Superior temporal gyrus (tissue), 1 donor: ENCODE measurements around the gene TMEM92.
"Not testable (repeated sequence)": the region's sequence is repeated elsewhere in the genome, so short reads cannot be mapped to it uniquely, and the experiment has no call there.

Experiments used
- DNase-seq: peaks from one replicate; pipeline ENCODE4 v3.0.0-alpha.2; 2016; ENCODE audit errors: extremely low spot score

The TMEM92 gene

GRCh38 chr17:50276588-50277356 is 2.5 kb downstream of the TMEM92 start:
- DNase-seq = no peak

DNA sequence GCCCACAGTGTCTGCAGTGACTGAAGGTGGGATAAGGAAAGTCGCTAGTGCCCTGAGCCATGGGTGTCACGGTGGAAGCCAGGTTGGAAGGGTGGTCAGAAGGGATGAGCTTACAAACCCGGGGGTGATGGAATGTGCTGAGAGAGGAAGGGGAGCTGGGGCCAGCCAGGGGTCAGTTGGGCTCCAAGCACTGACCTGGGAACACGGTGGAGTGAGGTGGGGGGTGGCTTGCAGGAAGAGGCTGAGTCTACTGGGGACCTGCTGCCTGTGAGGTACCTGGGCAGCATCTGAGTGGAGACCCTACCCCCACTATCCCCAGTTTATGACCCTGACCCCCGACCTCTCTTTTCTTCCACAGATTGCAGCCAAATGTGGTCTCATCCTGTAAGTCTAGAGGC is 3.1 kb downstream of the TMEM92 start:
- DNase-seq = no peak

DNA sequence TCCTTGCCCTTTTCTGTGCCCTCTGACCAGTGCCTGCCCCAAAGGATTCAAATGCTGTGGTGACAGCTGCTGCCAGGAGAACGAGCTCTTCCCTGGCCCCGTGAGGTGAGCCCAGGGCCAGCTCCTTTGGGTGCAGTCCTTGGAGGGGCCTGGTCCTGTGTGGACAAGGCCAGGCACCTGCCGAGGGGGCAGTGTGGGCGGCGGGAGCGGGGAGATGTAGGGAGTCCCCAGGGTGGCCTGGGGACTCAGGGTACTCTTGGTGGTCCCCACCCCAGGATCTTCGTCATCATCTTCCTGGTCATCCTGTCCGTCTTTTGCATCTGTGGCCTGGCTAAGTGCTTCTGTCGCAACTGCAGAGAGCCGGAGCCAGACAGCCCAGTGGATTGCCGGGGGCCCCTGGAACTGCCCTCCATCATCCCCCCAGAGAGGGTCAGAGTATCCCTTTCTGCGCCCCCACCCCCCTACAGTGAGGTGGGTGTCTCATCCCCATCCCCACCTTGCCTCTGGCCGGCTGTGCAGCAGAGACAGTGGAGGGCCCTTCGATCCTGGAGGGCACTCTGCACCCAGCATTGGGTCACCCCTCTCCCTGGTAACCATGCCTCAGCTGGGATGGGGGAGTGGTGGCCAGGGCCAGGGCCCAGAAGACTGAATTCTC is 4.4 kb downstream of the TMEM92 start:
- no peak for DNase-seq

DNA sequence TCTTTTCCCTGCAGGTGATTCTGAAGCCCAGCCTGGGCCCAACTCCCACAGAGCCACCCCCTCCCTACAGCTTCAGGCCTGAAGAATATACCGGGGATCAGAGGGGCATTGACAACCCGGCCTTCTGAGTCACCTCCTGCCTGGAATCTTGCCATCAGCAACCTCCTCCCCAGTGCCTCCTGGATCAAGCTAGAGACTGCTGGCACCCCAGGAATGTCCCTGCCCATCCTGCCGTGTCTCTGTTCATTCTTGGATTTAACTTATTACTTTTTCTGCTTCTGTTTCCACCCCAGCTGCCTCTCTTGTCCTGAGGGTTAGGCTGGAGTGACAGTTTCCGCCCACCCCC is 4.9 kb downstream of the TMEM92 start:
- no peak for DNase-seq

DNA sequence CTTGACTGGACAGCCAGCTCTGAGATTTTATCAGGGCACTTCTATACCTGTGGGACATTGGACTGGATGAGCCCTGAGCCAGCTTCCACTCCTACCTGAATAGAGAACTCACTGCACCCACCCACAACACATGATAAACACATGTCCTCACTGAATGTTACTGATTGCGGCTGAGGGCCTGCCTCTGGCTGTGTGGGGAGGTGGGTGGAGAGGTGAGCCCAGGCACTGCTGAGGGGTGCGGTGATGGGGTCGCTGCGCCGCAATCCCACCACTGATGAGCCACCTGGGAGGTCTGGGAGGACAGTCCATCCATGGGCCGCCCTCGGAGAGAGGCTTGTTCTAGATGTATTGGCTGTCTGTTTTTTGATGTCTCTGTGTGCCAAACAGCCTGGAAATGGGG is 5.4 kb downstream of the TMEM92 start:
- DNase-seq = no peak

DNA sequence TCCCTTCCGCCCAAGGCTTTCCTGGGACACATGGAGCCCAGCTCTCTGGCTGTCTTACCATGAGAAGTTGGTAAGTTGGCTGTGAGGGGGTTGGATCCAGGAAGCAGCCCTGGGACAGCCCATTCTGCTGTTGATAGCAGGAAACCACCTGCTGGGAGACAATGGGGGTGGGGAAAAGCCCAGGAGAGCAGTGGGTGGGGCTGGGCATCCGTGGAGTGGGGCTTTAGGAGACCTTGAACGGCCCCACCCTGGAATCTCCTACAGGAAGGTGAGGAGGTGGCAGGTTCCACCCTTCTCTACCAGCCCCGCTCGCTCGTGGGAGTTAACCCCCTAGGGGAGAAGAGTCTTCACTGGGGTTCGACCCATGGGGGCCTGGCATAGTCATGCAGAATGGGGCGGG is 5.8 kb downstream of the TMEM92 start:
- no peak for DNase-seq

DNA sequence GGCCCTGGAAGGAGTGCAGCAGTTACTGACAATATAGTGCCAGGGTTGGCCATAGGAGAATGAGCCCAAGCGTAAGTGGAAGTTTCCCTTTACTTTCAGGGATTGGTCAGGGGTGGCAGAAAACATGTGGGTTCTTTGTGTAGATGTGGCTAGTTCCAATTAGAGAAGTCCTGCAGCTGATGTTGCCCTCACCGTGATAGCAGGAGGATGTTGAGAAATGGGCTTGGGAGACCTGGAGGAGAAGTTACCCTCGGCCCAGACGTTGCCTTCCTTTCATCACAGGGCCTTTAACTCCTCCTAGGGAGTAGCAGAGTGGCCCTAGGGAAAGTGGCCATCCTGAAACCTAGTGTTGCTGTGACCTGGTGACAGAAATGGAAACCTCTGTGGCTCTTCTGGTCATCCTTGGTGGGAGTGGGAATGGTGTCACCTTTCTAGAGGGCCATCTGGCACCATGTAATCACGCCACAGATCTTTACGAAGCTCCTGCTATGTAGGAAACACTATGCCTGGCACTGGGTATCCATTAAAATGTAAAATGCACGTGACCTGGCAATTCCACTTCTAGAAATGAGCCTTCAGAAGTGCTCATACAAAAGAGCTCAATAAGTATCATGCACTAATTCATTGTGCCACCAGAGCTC is 6.7 kb downstream of the TMEM92 start:
- DNase-seq = no peak

- no peak for DNase-seq
Measured at GRCh38 chr17:50281739-50282401, 7.6 kb downstream of the TMEM92 start.

DNA sequence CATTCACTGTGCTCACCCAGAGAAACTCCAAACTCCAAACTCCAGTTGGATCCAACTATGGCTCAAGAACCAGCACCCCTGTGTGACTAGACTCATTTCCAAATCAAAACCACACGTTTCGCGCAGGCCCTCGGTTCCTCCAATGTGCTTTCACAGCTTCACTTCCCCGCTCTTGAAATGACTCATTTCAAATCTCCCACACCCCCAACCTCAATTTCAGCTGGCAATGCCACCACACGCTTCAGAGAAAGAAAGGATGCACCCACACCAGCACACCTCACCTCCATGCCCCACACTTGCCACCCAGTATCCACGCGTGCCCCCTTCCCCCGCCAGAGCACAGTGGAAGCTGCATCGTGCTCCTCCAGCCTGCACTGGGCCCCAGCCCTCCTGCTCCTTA is 9.0 kb downstream of the TMEM92 start:
- DNase-seq = no peak

DNA sequence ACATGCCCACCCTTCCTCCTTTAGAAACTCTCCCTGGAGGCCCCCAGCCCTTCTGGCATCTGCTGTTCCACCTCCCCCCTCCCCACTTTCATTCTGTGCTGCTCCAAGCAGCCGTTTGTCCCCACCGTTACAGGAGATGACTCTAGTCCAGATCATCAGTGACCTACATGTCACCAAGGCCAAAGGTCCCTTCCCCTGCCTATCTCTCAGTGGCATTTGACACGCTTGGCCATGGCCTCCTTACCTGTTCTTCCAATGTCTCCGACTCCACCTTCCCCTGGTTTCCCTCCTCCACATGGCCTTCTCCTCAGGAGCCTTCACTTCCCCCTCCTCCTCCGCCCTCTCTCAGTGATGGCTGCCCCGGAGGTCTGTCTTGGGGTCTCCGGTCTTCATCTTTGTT is 9.4 kb downstream of the TMEM92 start:
- DNase-seq = no peak

GRCh38 chr17:50285941-50286340 is 11.7 kb downstream of the TMEM92 start:
- no peak for DNase-seq

DNA sequence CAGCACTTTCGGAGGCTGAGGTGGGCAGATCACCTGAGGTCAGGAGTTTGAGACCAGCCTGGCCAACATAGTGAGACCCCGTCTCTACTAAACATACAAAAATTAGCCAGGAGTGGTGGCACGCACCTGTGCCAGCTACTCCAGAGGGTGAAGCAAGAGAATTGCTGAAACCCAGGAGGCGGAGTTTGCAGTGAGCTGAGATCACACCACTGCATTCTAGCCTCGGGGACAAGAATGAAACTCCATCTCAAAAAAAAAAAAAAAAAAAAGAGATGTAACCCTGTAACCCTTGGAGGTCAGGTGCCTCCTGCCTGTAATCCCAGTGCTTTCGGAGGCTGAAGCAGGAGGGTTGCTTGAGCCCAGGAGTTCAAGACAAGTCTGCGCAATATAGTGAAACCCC is 13.0 kb downstream of the TMEM92 start:
- not testable (repeated sequence) for DNase-seq

DNA sequence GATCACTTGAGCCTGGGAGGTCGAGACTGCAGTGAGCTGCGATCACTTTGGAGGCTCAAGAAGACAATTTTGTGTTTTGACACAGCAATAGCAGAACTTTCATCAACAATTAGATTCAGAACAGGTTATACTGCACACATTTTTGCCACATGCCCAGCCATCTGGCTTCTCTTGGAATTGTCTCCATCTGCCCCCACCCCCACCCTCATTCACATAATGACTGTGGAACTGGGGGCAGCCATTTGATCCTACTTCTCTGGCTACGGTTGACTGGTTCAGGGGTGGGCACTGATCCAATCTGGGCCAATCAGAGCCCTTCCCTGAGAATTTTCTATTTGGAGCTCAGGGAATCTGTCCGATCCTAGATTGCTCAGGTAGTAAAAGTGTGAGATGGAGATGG is 14.0 kb downstream of the TMEM92 start:
- DNase-seq = no peak

DNA sequence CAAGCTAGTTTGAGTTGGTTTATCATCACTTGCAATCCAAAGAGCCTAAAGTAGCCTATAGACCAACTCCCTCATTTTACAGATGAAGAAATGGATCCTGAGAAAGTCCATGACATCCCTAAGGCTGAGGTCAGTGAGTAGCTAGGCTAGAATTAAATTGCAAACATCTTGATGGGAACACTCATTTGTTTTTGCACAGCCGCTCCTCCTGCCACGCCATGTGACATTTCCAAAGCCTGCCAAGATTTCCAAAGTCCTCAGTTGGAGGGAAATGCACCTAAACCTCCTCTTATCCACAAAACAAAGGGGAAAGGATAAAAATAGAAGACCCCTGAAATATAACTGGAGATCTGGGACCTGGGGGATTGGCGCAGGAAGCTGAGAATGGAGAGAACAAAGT is 15.0 kb downstream of the TMEM92 start:
- DNase-seq = no peak

GRCh38 chr17:50289991-50290702 is 15.9 kb downstream of the TMEM92 start:
- no peak for DNase-seq

DNA sequence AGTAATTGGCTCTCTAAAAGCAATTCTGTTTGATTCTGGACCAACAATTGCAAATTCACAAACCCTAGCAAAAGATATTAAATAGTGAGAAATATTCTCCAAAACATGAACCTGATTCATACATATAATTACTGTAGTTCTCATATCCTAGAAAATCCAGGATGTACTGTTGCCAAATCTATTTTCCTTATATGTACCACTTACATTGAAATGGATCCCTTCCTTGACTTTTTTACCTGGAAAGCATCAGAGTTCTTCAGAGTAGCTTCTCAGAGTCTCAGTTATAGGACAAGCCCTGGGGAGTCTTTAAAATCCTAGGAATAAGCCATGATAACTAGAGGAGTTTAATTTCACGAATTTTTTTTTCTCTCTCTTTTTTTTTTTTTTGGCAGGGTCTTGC is 16.7 kb downstream of the TMEM92 start:
- DNase-seq = no peak

DNA sequence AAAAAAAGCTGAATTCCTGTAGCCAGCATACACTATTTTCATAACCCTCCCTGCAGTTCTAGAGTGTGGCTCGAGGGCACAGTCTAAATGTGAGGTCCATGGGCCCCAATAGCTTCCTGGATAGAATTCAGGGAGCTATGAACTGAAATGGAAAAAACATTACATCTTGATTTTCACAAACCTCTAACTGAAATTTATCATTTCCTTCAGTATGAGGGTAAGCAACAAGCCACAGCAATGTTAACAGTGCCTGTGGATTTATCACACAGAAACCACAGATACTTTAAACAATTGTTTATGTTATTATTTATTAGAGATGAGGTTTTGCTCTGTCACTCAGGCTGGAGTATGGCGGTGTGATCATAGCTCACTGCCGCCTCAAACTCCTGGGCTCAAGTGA is 18.2 kb downstream of the TMEM92 start:
- DNase-seq = no peak

- DNase-seq = no peak
Measured at GRCh38 chr17:50295021-50295420, 20.8 kb downstream of the TMEM92 start.

DNA sequence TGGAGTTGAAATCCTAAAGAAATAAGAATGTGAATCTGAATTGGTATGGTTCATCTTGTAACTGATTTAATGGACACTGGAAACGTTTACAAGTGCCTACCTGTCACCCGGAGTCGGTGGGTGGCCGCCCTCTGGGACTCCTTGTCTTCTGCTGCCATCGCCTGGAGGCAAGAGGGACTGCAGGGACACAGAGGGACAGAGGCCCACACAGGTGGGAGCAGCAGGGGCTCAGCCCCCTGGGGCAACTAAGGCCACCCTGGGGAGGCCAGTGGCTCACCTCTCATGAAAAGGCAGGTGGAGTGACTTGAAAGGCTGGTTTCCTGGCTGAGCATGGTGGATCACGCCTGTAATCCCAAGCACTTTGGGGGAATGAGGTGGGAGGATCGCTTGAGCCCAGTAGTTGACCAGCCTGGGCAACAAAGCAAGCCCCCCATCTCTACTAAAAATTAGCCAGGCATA is 23.2 kb downstream of the TMEM92 start:
- peak; percentile 56 for DNase-seq

GRCh38 chr17:50298018-50298417 is 23.8 kb downstream of the TMEM92 start:
- no peak for DNase-seq

DNA sequence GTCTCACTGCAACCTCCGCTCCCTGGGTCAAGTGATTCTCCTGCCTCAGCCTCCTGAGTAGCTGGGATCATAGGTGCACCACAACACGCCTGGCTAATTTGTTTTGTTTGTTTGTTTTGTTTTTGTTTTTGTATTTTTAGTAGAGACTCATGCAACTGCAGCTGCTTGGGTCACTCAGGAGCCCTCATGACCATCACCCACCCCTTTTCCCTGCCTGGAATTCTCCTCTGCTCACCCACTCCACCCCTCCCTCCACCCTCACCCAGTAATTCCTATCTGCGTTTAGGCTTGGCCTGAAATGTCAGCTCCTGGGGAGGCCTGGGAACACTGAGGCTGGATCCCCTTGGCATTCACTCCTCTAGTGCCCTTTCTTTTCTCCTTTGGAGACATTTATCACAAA is 25.5 kb downstream of the TMEM92 start:
- no peak for DNase-seq

GRCh38 chr17:50300824-50301223 is 26.6 kb downstream of the TMEM92 start:
- DNase-seq = not testable (repeated sequence)
